Right ventricle myocardium inferior (tissue), 1 donor: Measurements from ENCODE around the gene EPHA5. TPM values are rescaled to one million over a fixed set of nuclear protein-coding genes. Genes with fewer than 3 reads are reported as not detected.

Experiments
- ATAC-seq: fragments of 200-7000 bp; cut with Tn5 transposase; one replicate; pipeline ENCODE4 v1.9.1; 2020; ENCODE audit warnings: mild to moderate bottlenecking, moderate library complexity
- DNase-seq: peaks from one replicate; pipeline ENCODE4 v3.0.0; 2021; ENCODE audit errors: missing footprints
- intact Hi-C: fragments of 100-400 bp; cut with DNase I; formaldehyde crosslinking; loops from one replicate; pipeline ENCODE4 v1.11.0; 2022
- long read RNA-seq: library from polyadenylated mRNA; unstranded; transcript quantifications from one replicate; pipeline ENCODE4 v2.0.0, GENCODE V29; 2021
- total RNA-seq: library from RNA; stranded (reverse); fragmentation: NEBNext Ultra II Directional; extraction: Animal tissue kit (Norgen Biotek cat#: 25700); gene quantifications from one replicate; pipeline ENCODE4 v1.2.1, GENCODE V29; 2021
- donor health status: DM: no; HTN: yes; CAD: no; lungs with severe emphysema.

EPHA5 gene
- 0.11 TPM for total RNA-seq
- long read RNA-seq, result 0 reads

DNA sequence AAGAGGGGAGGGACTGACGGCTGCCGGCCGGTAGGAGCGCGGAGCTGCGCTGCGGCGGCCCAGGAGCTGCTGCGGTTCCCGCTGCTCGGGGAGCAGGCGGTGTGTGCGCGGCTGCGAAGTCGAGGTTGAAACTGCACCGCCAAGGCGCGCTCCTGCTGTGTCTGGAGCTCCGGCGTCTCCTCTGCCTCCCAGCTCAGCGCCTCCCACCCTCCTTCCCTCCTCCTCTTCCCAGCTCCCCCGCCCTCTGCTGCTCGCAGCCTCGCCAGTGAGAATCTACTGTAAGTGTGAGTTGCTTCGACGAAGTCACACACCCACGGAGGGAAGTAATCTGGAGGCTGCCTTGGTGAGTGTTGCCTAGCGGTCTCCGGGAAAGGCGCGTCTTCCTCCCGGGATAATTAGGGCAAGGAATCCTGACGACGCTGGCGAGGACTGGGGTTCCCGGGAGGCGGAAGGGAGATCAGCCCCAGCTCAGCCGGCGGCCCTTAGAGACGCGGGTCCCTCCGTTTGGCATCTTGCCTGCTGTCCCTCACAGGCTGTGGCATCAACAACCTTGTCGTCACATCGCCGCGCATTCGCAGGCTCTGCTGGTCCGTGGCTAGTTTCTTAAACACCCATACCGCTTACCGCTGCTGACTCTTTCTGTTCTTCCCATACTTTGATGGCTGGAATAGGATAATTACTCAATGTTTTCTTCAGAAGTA, at the start of gene EPHA5:
Gene EPHA5 (minus strand): TSS at position 159 of the 701 bp plus-strand sequence. CDS start 747 bp downstream, outside the sequence.
- peak; percentile 91 for ATAC-seq
- peak; percentile 79 for DNase-seq
- intact Hi-C loops, result no loop called here

DNA sequence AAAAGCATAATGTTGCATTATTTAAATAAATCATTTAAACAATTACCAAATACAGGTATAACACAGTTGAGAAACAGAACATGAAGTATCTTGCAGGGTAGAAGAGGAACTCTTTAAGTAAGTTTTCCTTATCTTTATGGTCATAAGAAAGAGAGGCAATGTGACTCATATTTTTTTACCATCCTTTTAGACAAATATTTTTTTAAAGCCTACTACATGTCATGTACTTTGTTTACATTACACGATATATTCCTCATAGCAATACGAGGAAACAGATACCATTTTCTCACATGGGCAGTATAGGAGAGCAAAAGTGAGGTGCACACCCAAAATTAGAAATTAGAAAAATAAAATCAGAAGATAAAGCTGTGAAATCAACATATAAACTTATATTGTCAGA, 49.3 kb upstream of the EPHA5 start:
- intact Hi-C loops, result no loop called here
- no peak for ATAC-seq
- DNase-seq, result no peak

DNA sequence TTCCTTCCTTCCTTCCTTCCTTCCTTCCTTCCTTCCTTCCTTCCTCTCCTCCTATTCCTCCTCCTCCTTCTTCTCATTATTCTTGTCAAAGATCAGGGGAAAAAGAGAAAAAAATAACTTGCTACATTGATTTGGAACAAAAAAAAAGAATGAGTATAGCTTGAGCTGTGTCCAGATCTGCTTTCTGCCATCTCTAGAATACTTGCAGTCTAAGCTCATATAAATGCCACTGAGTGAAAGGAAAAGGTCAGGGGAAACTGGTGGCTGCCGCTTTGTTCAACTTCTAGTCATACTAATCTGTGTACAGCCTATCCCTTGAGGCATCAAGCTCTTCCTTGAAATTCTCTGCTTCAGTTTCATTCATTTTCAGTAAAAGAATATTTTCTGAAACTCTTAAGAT, 28.3 kb upstream of the EPHA5 start:
- no peak for DNase-seq
- no peak for ATAC-seq

DNA sequence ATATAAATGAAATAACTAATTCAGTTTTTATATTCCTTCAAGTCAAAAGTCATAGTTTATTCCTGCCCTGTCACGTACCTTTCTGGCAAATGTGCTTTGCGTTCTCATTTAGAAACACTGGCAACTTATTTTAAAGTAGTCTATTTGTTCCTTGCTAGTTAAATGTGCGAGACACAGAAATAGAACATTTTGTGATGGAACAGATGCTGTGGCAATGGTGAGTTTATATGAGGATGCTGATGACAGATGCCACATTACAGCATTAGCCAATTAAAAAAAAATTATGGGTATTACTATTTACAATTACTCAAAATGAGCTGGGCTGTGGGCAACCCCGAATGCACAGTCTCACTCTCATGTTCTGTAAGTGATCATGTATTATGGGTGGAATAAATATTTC, 26.1 kb upstream of the EPHA5 start:
- DNase-seq (no peak), ATAC-seq (no peak)
- intact Hi-C loops, result no loop called here

More for the DNA sequence above, 28.3 kb upstream of the EPHA5 start:
- intact Hi-C loops, result no loop called here

DNA sequence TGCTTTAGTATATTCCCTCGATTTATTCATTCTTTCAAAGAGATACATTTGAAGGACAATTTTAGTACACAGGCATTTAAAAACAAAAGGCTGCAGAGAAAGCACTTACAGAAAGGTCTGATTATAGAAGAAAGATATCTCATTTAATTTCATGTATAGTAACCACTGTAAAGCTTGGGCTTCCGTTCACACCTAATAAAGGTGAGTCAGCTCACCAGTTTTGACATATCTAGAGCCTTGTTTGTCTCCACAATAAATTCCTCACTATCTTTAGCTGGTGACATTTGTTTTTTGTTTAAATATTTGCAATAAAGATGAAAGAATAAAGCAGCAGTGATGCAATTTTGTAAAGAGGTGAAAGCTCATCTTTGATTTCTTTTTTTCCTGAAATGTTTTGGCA, 1.1 kb upstream of the EPHA5 start:
- no peak for DNase-seq
- intact Hi-C loops, result no loop called here
- no peak for ATAC-seq

DNA sequence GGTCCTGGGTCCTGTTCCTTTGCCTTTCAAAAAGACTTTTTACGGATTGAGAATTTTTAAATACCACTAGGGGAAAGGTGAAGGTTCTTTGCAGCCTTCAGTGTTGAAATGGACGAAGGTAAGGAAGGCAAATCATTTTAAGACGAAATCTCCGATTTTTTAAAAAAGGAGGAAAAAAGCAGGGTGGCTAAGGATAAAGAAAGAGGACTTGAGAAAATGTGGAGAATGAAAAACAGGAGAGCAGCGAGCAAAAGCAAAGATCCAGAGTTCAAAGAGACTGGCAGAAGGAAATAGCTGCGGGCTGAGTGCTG, 314 bp downstream of the EPHA5 start:
- DNase-seq (no peak), ATAC-seq (no peak)
- intact Hi-C loops, result no loop called here

DNA sequence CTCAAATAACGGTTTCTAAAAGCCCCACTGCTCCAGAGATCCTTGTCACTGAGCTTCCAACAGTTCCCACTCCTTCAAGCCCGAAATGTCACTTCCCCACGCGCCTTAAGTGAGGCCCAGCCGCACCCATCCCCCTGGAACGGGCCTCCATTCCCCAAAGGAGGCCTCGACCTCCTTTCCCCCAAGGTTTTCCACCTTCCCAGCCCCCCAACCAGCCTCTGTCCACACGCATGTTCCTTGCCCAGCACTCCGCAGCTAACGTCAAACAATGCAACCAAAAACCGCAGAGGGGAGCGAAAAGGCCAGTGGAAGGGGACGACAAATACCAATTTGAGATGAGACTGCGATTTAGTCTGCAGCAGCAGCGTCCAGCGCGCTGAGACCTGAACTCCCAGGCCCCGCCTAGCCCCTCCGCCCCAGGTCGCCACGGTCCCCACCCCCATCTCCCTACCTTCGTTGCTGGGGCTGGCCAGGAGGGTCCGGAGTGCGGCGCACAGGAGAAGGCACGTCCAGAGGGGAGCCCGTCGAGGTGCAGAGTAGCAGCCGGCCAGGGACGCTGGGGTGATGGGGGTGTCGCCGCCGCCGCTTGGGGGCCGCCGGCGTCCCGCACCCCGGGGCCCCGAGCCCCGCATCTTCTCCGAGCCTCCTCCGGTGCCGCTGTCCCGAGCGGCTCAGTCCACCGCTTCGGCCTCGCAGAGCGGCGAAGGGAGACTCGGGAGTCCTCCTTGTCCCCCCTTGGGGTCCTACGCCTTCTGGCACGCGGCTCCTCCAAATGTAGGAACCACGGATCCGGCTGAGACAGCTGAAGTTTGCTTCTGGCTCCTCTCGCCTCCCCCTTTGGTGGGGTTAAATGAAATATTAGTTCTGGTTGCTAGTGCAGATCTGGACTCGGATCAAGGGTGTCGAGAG, 924 bp downstream of the EPHA5 start:
- intact Hi-C loops, result no loop called here
- ATAC-seq, result peak; percentile 17
- DNase-seq, result no peak

DNA sequence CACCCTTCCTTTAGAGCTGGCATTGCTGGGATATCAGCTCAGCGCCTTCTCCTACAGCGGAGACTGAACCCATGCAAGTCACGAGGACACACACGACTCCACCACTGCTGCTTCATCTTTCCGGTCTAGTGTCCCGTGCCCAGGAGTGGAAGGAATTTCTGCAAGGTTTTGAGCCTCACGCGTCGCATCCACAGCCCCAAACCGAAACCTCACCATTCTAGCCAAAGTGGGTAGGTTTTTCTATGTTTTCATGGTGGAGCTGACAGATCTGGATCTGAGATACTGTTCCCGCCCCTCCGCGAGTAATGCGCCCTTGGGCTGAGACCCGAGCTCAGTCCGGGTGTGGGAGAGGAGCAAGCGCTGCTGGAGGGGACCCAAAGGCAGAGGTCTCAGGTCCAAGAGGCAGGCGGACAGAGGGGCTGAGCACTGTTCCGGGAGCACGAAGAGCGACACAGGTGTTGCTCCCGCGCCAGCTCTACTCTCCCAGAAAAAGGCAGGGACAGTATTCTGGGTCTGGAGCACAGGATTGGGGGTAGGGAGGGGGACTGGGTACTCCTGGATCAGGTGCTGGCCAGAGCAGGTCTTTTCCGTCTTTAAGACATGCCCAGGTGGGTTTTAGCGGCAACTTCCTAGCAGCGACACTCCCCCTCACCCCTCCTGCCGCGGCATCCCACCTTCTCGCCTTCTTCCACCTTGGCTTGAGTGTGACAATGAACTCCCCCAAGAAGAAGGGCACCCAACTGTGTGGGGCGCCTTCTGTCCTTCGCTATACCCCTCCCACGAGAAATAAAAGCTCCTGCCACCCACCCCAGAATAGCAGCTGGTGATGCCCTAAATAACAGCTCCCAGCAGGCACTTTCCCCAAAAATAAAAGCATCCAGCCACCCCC, 1.8 kb downstream of the EPHA5 start:
- peak; percentile 35 for DNase-seq
- ATAC-seq, result peak; percentile 33
- intact Hi-C loops, result no loop called here

DNA sequence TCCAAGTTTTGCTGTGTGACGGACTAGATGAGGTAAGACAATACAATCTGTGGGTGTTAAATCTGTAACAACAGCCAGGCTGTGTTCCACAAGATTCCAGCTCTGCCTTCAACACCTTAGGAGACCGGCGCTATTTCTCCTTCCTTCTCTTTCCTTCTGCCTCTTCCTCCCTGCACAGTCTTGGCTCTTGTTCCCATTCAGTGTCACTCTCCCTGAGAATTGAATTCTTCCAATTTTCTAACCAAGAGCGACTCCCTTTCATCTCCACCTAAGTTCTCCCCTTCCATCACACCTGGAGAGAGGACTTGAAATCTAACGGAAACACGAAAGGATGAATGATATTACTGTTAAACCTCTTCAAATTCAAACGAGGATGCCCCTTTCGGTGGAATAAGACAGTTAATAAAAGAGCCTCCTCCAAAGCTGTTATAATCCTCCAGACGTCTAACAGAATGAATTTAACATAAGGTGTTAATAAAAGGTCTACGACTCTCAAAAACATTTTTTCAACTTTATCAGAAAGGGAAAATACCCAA, 2.7 kb downstream of the EPHA5 start:
- no peak for ATAC-seq
- no peak for DNase-seq
- intact Hi-C loops, result no loop called here

DNA sequence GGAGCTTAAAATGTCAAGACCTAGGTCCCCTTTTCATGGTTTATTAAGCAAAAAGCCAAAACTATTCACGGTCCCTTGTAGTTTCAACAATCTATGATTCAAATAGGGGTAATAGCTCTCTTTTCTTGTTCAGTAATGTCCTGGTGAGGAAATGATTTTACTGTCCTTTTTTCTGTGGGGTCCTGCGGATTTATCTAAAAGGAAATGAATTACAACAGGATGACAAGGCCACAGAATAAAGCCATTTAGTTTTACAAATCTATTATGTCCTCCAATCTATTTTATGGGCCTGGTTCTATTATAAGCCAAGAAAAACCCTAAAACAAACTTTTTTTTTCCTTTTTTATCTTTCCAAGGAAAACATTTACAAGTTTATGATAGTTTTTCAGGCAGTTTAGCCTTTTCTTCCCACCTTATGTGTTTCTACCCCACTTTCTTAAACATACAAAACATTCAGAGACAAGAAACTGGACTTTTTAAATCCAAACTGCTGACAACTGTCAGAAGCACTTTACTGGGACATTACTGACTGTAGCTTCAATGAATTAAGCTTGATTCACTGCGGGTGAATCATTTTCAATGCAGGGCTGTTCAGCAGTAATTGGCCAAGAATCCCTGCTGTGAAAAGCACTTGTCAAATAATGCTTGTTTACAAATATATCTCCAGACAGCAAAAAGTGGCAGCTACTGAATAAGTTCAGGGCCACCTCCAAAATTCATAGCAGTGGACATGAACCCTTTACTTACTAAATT, 4.3 kb downstream of the EPHA5 start:
- ATAC-seq, result no peak
- DNase-seq, result no peak
- intact Hi-C loops, result no loop called here

DNA sequence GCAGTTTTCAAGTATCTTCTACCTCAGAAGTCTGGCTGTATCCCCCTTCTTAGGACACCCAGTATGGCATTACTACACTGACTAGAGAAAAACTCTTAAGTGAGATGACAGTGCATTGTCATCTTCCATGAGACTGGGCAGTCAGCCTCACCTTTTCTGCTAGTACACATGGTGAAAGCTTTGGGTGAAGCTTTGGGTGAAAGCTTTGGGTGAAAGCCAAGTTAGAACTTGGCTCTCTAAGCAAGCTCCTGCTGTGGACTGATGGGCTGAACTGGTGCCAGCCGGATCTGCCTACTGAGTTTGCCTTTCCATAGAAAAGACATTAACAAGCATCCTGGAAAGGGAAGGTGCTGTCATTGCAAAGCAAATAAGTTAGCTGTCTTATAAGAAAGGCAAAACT, 8.8 kb downstream of the EPHA5 start:
- ATAC-seq (no peak), DNase-seq (no peak)
- intact Hi-C loops, result no loop called here

DNA sequence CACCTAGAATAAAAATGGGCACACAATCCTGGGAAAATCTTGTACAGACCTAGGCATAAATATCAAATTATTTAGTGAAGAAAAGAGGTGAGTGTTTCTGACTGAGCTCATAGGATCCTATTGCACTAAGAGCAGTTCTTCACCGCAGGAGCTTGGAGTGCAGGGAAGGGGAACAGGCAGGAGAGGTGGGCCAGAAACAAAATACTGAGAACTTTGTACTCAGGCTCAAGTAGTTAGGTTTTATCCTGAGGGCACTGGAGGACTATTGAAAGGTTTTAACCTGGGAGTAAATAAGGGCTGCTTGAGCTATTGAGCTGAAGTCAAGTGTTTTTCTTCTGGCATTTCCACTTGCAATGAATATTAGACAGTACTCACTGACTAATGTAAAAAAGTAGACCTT, 12.2 kb downstream of the EPHA5 start:
- intact Hi-C loops, result no loop called here
- ATAC-seq (no peak), DNase-seq (no peak)

DNA sequence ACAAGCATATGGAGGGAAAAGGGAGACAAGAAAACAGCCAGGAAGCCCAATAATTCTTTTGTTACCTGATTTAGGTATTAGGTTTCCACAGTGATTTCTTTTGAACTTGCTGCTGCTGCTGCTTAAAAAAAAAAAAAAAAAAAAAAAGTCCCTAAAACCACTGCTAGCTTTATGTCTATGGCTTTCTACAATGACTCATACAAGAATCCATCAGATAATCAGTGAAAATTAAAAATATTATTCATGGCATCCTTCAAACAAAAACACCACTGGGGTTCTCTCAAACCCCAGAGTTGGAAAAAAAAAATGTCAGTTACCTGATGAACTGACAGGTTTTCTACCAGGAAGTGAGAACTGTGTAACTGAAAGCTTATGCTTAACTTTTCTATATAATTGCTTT, 14.3 kb downstream of the EPHA5 start:
- intact Hi-C loops, result no loop called here
- ATAC-seq (no peak), DNase-seq (no peak)

DNA sequence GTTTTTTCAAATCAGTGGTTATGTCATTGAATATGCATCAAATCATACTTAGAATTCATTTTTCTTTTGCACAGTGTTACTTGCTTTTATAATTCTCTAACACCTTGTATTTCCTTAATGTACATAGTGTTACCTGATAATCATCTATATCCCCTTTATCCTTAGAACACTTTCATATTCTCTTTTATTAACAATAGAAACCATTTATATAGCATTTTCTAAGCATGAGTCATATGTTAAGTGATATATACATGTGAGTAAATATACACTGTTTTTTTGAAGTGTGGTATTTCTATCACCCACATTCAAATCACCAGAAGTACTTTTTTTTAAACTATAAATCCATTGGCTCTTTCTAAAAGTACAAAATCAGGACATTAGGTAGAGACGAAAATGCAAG, 15.3 kb downstream of the EPHA5 start:
- intact Hi-C loops, result no loop called here
- no peak for DNase-seq
- ATAC-seq, result no peak

DNA sequence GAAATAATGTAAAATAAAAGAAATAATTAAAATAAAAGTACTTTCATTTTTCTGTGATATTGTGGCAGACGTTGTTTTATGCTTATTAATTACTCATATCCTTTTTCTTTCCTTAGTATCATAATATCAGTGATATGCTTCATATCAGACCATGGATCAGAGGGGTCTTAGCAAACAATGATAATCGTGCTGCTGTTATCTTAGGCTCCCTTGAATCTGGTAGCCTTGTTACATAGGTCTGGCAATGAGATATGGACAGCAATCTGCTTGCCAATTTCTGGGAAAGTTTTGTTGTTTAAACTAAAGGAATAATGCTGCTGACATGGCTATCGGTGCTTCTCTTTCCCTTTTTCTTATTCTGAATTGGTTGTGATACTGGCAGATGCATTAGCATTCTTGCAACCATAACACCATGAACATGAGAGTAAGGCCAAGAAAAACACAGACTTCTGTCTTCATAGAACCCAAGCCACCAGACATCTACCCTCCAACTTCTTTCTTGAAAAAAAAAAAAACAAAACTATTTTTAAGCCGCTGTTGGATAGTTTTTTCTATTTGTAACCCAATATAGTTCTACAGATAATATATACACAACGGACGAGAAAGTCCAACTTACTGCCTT, 16.4 kb downstream of the EPHA5 start:
- intact Hi-C loops, result no loop called here
- ATAC-seq (no peak), DNase-seq (no peak)

DNA sequence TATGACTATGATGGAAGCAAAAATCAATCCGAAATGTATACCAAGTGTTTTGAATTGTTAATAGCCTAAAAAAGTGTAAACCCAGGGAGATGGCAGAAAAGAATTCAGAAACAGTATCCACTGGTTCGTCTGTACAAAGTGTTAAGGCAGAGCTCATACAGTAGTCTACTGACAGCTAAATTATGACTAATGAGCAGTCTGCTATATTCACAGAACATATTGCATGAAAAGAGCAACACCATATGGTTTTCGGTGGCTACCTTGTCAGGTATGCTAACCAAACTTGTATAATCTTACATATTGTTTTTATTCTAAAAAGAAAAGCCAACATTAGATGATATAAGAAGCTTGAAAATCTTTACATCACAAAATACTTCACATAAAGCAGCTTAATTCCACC, 18.5 kb downstream of the EPHA5 start:
- DNase-seq (no peak), ATAC-seq (no peak)
- intact Hi-C loops, result no loop called here

DNA sequence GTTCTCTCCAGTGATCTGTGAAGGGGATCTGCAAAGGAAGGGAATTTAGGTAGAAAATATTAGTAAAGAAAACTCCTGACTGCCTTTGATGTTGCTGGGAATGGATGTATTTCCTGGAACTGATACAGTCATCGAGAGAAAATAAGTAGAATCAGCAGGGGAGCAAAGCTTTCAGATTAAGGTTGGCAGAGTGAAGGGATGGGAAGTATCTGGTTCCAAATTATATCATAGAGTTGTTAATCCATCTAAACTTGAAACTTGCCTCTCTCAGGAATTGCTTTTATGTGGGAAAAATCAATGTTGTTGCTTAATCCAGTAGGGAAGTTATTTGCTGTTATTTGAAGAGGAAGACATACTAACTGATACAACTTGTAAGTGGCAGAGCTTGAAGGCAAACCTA, 19.3 kb downstream of the EPHA5 start:
- DNase-seq (no peak), ATAC-seq (no peak)
- intact Hi-C loops, result no loop called here

DNA sequence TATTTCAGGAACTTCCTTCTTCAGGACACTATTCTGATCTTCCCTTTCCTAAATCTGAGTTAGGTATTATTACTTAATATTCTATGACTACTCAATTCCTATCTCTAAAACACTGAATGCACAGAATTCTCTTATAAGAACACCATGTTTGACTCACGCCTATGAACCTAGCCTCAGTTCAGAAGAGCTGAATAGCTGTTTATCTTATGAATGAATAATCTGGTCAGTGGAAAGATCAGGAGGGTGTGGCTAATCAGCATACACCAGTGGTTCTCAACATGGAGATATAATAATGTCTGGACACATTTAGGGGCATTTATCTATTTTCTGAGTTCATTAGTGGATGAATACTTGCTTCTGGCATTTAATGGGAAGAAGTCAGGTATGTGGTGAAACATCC, 24.2 kb downstream of the EPHA5 start:
- ATAC-seq (no peak), DNase-seq (no peak)
- intact Hi-C loops, result no loop called here
